GM18520 (cell line): ENCODE measurements around the gene MITF.

Source experiments
- ATAC-seq: cut with Tn5 transposase; IDR thresholded peaks from one replicate; pipeline ENCODE4 v1.9.1; 2021; ENCODE audit not compliant: unreplicated experiment

The MITF gene

GRCh38 chr3:70000563-70001081, 261.4 kb downstream of the MITF start:
- ATAC-seq = no peak

GRCh38 chr3:70003119-70003518, 263.9 kb downstream of the MITF start:
- ATAC-seq = no peak

- ATAC-seq = no peak
Observed at GRCh38 chr3:70006089-70006488, 266.8 kb downstream of the MITF start.

- ATAC-seq = no peak
Observed at GRCh38 chr3:70010346-70010745, 271.1 kb downstream of the MITF start.

- ATAC-seq = no peak
Observed at GRCh38 chr3:70011582-70011981, 272.3 kb downstream of the MITF start.
